ENCODE data around the gene PATZ1.
A peak's percentile ranks its signal among the peaks of the same experiment; 100 is the strongest.

PATZ1 gene

DNA sequence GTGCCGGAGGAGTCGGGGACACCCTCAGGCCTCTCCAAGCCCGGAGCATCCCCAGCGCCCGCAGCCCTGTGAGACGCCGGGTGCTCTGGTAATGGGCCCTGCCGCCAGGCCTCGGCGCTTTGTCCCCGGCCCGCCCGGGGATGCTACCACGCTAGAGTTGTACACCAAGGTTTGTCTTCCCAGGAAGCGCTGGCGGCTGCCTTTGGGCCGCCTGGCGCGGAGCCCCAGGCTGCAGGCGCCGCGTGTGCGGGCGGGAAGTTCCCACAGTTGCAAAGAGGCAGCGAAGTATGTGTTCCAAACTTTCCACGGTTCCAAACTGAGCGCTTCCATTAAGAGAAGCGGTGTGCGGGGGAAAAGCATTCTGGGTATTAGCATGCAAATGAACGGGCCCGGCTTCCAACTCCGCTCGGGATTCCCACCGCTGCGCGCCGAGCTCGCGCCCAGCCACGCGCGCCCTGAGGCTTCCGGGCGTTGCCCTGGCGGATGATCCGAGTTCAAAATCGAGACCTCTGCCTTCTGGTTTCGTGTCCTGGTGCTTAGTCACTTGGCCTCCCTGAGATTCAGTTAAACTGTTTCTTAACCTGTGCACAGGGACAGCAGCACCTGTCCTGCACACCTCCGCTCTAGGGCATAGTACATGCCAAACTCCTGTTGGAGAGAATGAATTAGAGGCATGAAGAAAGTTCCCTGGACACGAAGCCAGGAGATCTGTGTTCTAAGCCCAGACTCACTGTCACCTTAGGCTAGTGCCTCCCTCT lies 1.3 kb upstream of the PATZ1 start:
- no peak for DNase-seq (ENCODE audit: low read depth)
- TF ChIP-seq, protein P1, sequence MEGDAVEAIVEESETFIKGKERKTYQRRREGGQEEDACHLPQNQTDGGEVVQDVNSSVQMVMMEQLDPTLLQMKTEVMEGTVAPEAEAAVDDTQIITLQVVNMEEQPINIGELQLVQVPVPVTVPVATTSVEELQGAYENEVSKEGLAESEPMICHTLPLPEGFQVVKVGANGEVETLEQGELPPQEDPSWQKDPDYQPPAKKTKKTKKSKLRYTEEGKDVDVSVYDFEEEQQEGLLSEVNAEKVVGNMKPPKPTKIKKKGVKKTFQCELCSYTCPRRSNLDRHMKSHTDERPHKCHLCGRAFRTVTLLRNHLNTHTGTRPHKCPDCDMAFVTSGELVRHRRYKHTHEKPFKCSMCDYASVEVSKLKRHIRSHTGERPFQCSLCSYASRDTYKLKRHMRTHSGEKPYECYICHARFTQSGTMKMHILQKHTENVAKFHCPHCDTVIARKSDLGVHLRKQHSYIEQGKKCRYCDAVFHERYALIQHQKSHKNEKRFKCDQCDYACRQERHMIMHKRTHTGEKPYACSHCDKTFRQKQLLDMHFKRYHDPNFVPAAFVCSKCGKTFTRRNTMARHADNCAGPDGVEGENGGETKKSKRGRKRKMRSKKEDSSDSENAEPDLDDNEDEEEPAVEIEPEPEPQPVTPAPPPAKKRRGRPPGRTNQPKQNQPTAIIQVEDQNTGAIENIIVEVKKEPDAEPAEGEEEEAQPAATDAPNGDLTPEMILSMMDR (IDR thresholded peaks at IDR 0.05; ENCODE audit: control insufficient read depth, insufficient read depth, low read depth, low read length, missing control alignments), result no peak
- H3K4me3 ChIP-seq (ENCODE audit: control insufficient read depth, low read depth, low read length), result peak overlapping the region; percentile 72

DNA sequence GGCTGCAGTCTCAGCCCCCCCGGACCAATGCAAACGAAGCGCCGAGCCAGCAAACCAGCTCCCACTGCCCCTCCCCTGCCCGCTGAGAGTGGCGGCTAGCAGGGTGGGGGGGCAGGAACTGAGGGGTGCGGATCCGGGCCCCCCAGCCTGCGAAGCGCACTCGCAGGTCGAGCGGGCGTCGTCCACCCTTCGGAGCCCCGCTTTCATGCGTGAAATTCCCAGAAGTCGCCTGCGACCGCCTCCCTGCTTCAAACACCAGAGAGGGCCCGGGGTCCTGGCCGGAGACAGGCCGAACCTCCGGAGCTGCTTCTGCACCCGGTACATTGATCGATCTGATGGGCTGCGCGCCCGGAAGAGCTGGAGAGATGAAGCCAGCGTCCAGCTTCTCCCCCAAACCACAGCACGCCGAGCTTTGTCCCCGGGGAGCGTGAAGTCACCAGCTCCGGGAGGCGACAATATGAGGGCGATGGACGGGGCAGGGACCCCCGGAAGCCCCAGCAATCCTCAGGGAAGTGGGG lies 646 bp upstream of the PATZ1 start:
- TF ChIP-seq, protein P1 (IDR thresholded peaks at IDR 0.05; ENCODE audit: control insufficient read depth, insufficient read depth, low read depth, low read length, missing control alignments), result no peak

DNA sequence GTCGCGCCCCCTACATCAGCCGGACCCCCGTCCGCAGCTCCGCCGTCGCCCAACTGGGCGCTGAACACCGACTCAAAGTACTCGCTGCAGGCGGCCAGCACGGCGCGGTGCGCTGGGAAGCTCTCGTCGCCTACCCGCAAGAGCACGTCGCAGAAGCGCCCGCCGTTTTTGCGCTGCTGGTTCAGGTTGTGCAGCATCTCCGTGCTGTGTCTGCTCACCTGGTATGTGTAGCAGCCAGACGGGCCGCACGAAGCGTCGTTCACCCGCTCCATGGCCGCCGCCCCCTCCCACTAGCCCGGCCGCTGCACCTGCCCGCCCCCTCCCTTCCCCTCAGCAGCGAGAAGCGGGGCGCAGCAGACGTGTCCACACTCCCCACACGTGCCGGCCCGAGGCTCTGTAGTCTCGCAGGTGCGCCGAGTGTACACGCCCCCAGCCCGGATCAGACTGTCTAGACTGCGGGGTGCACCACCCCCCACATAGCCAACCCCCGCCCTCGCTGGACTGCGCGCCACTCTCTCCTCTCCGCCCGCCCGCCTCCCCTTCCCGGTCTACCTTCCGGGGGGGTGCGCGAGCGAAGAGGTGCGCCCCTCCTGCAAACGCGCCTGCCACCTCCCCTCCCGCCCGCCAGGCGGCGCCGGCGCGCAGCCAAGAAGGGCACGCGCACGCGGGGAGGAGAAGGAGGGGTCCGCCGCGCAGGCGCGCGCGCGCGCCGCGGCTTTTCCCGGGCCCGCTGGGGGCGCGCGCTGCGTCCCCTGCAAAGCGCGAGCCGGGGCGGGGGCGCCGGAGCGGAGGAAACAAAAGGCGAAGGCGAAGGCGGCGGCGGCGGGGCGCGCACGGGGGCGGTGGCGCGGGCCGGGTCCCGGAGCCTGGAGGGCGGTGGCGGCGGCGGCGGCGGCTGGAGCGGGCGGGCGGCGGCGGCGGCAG lies 553 bp downstream of the PATZ1 start:
- peak overlapping the region; percentile 78 for H3K4me3 ChIP-seq (ENCODE audit: control insufficient read depth, low read depth, low read length)
- no peak for DNase-seq (ENCODE audit: low read depth)
- TF ChIP-seq, protein P1 (IDR thresholded peaks at IDR 0.05; ENCODE audit: control insufficient read depth, insufficient read depth, low read depth, low read length, missing control alignments), result peak; percentile 64

More for the DNA sequence above, 646 bp upstream of the PATZ1 start:
- H3K4me3 ChIP-seq (ENCODE audit: control insufficient read depth, low read depth, low read length), result peak overlapping the region; percentile 72
- DNase-seq (ENCODE audit: low read depth), result no peak

DNA sequence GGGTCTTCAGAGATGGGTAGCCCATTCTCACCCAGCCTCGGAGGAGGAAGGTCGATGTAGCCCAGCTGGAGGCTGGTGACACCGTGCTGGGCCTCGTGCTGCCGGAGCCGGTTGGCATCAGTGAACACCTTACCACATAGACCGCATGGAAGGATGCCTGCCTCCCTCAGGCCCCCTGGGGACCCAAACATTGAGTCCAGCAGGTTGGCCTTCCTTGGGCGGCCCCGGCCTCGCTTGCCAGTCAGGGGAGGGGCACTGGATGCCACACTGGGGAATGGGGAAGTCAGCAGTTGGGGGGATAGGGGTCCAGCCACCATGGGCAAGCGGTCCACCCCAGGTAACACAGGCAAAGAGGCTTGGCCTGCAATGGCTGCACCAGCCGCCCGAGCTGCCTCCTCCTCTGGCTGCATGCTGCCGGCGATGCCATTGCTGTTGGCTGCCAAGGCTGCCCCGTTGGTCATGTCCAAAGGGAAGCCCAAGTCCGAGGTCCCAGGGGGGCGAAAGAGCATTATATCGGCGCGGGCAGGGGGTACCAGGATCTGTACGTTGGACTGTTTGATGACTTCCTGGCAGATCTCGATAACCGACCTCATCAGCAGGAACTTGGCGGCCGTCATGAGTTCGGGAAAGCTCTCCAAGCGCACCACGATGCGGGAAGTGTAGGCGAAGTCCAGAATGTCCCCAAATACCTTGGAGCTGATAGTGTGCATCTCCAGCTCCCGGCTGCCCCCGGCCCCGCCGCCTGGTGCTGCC lies 1.4 kb downstream of the PATZ1 start:
- H3K4me3 ChIP-seq (ENCODE audit: control insufficient read depth, low read depth, low read length), result no peak overlapping the region
- no peak for DNase-seq (ENCODE audit: low read depth)
- TF ChIP-seq, protein P1 (IDR thresholded peaks at IDR 0.05; ENCODE audit: control insufficient read depth, insufficient read depth, low read depth, low read length, missing control alignments), result no peak

DNA sequence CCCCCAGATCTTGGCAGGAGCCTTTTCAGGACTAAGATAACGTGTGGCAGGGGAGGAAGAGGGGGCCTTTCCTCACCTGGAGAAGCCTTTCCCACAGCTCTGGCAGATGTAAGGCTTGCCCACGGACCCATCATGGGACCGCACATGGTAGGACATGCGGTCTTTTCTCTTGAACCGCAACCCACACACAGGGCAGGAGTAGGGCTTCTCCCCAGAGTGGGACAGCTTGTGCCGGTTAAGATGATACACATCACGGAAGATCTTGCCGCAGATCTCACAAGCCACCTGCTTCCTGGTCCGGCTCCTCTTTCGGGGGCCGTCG lies 1.9 kb downstream of the PATZ1 start:
- DNase-seq (ENCODE audit: low read depth), result no peak
- no peak overlapping the region for H3K4me3 ChIP-seq (ENCODE audit: control insufficient read depth, low read depth, low read length)

More for the DNA sequence above, 1.9 kb downstream of the PATZ1 start:
- TF ChIP-seq, protein P1 (IDR thresholded peaks at IDR 0.05; ENCODE audit: control insufficient read depth, insufficient read depth, low read depth, low read length, missing control alignments), result no peak
